CD1c-positive myeloid dendritic cell (primary cell): ENCODE data around the gene SMIM13.
A peak's percentile ranks its signal among the peaks of the same experiment; 100 is the strongest.

Experiments
- DNase-seq: peaks from one replicate; pipeline ENCODE4 v3.0.0-alpha.2; 2016; ENCODE audit errors: extremely low spot score

The SMIM13 gene

DNA sequence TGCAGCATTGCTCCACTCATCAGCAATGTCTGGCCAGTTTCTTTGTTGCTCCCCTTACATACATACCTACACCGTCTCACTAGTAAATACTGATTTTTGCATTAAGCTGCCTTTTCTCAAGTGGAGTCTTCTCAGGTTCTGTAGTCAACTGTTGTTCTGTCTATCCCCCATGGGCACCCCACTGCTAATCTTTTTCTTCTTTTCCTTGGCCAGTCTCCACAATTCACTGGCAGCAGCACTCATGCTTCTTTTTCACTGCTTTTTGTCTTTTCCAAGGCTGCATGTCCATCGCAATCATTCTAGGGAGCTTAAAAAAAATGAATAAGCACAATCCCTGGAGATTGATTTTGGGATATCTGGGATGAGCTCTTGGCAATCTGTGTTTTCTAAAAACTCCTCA lies 28.2 kb downstream of the SMIM13 start:
- no peak for DNase-seq

GRCh38 chr6:11122380-11122779 lies 28.7 kb downstream of the SMIM13 start:
- DNase-seq, result no peak

GRCh38 chr6:11123978-11124377 lies 30.3 kb downstream of the SMIM13 start:
- DNase-seq, result no peak

DNA sequence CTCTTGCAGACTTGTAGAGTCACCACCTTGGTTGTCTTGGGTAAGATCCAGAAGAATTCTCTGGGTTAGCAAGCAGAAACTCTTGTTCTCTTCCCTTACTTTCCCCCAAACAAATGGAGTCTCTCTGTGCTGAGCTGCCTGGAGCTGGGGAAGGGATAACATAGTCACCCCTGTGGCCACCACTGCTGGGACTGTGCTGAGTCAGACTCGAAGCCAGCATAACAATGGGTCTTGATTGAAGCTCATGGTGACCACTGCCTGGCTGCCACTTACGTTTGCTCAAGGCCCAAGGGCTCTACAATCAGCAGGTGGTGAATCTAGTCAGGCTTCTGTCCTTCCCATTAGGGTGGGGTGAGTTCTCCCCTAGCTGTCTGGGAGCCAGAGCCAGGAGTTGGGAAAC lies 33.2 kb downstream of the SMIM13 start:
- DNase-seq, result no peak

DNA sequence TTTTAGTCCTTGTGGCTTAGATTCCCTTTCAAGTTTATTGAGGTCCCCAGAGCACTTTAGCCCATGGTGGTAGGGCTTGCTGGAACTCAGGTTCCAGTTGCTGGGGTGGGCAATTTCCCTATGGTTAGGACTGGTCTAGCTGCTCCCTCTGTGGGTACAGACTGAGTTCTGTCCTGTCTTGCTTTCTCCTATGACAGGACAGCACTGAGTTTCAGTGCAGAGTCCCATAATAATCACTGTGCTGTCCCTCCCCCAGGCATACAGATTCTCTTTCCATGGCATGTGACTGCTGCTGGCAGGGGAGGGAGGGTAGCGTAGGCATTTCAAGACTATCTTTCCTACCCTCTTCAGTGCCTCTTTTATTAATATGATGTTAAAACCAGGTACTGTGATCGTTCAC lies 35.0 kb downstream of the SMIM13 start:
- DNase-seq, result no peak

DNA sequence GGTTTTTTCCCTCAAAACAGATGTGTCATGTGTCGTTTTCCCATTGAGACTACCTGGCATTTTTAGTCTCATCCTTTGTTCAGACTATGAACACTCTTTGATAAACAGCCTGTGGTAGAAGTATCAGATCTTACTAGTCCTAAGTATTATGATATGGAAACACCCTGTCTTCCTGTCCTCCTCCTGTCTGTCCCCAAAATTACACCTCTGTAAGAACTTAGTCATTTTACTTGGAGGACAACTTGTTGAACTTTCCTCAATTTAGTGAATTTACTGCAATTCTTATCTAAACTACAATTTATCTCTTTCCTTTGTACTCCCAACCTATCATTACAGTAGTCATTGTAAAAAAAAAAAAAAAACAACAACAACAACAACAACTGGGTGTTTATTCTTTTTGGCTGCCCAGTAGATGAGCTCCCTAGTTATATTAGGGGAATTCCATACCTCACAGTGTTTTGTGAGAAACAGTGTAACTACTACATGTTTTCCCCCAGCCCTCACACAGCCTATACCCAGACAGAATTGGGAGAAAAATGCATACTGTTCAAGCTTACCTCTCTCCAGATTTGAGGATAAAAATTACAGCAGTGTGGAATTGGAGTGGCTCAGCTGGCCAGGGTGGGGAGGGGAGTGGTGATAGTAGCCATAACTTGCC lies 36.4 kb downstream of the SMIM13 start:
- no peak for DNase-seq

DNA sequence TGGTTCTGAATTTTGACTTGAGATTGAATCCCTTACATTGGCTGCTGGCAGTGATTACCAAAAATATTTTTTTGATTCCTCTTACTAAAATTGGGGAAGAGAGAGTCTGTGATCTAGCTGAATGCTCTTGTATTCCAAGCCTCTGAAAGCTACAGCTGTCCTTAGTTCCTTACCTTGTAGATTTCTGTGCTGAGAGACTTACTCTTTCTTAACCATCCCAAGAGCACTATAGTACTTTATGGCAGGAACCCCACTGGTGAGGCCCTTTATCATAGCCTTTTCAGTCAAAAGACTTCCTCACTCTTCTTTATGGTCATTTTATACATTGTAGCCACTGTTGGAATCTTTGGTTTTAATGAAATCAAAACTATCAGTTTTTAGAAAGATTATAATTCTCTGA lies 37.0 kb downstream of the SMIM13 start:
- DNase-seq, result peak; percentile 5

DNA sequence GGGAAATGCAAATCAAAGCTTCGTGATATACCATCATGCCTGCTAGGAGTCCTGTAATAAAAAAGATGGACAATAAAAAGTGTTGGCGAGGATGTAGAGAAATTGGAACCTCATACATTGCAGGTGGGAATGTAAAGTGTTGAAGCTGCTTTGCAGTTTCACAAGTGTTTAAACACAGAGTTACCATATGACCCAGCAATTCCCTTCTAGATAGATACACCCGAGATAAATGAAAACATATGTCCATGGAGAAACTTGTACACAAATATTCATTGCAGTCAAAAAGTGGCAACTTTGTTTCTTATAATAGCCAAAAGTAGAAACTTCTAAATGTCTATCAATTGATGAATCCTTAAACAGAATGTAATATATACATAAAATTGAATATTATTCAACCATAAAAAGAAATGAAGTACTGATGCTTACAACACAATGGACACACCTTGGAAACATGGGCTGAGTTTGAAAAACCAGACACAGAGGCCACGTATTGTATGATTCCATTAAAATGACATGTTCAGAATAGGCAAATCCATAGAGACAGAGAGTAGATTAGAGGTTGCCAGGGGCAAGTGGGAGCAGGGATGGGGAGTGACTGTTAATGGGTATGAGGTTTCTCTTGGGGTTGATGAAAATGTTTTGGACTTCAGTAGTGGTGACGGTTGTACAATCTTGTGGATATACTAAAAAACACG lies 38.7 kb downstream of the SMIM13 start:
- DNase-seq, result no peak

DNA sequence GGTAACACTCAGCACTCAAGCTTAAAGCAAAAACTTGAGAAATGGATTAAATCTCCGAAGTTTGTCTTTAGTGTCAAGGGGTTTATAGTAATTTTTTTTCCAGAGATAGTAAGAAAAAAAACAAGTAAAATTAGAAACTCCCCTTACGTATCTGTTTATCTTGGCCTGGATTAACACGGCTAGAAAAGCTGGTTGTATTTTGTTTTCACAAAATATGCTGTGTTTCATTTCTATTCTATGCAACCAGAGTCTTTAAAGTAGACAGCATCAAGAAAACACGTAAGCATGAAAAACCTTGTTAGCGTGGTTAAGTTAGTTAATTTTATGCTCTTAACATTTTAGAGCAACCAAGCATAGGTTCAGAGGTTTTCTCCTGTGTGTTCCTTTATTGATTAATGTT lies 39.6 kb downstream of the SMIM13 start:
- DNase-seq, result no peak

DNA sequence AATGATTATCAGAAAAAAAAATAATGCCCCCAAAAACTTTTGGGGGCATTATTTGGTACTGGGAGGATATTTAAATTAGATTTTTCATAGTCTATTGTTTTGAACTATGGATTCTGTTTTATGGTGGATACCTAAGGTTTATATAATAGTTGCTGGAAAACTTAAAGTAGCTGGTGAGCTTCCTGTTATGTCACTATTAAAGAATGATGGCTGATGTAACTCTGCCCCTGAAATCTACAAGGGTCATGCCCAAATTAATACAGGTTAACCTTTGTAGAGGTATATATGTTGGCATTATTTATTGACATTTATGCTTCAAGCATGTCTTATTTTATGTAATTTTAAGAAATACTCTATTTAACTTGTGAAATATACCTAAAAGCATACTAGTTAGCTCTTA lies 43.2 kb downstream of the SMIM13 start:
- DNase-seq, result no peak

- DNase-seq, result peak; percentile 80
These were observed 45.7 kb downstream of the SMIM13 start for GRCh38 chr6:11139051-11139960.

DNA sequence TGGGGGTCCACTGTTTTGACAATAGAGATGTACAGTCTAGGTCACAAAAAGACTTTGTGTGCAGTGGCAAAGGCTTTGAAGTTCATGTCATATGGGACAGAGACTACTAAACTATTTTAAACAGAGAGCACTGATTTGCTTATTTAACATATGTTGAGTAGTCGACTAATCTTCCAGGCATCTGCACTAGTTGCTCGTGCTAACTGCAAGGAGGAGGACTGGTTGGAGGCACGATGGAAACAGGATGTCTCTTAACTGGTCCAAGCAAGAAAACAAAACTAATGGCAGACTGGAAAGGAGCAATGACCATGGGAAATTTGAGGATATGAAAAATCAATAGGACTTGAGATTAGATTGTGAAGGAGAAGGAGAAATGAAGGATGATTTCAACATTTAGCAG lies 46.4 kb downstream of the SMIM13 start:
- DNase-seq, result no peak

GRCh38 chr6:11141295-11141694 lies 47.7 kb downstream of the SMIM13 start:
- peak; percentile 28 for DNase-seq

- peak; percentile 31 for DNase-seq
These were observed 48.8 kb downstream of the SMIM13 start for GRCh38 chr6:11142296-11143027.

DNA sequence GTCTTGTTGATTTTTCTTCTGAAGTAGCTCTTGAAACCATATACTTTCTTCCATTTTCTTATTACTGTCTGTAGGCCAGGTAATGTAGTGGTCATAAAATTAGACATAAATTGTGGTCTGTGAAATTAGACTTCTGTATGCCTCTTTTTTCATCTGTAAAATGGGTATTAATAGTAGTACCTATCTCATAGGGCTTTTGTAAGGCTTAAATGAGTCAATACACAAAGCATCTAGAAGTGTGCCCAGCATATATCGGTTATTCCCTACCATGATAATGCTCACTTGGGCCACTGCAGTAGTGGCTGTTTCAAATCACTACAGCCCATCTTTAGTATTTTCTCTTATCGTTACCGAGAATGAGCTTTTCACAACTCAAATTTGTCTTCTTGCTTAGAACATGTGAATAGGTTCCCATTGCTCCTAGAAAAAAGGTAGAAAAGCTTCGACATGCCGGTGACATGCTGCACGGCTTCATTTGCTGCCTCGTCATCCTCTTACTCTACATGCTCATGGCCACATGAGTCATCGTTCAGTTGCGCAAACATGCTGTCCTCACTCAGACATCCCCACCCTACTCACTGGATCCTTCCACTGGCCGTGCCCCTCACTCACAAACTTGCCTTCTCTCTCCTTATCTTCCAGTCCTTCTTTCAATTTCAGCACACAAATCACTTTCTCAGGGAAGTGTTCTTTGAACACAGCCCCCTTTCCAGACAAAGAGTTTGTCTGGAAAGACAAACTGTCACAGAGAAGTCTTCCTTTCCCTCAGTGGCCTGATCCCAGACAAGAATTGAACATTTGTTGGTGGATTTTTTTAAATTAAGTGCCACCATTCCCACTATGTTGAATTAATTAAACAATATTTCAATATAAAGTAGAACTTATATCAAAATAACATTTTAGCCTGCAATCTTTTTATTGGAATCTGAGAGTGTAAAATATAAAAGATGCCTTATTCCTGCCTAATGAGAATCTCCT lies 50.0 kb downstream of the SMIM13 start:
- DNase-seq, result peak; percentile 90

DNA sequence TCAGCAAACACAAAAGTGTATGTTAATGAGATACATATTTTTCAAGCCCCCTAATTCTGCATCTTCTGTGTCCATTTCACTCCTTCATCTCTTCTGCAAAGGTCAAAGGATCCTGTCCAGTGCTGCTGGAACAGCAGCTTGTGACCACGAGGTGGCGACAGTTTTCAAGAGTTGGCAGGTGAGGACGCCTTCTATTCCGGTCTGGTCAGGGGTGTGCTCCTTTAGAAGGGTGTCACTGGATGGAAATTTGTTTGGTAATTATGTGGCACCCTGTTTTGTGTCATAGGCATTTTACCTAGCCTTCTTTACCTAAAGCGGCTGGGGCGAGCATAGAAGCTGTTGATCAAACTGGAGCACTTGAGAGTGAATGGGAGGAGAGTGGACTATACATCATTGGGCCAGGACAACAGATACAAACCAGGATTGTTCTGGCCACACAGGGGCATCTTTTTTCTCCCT lies 50.8 kb downstream of the SMIM13 start:
- peak; percentile 74 for DNase-seq

GRCh38 chr6:11146117-11146826 lies 52.6 kb downstream of the SMIM13 start:
- DNase-seq, result no peak

- DNase-seq, result no peak
These were observed 55.9 kb downstream of the SMIM13 start for GRCh38 chr6:11149551-11149950.

DNA sequence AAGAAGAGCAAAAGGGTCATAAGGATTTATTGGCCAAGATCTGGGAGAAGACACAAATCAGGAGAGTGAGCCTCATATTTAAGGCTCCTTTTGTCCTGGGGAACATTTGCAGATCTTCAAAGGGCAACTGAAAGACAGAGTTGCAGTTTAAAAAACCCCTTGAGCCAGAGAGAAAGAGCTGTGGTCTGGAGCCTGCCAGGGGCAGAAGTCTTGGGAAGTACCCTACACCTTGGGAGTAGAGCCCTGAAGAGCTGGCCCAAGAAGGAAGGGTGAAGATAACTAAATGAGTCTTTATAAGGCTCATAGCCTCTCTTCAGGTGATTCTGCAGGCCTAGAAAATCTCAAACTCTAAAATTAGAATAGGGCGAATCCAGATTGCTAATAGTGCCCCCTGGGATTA lies 57.9 kb downstream of the SMIM13 start:
- DNase-seq, result no peak

DNA sequence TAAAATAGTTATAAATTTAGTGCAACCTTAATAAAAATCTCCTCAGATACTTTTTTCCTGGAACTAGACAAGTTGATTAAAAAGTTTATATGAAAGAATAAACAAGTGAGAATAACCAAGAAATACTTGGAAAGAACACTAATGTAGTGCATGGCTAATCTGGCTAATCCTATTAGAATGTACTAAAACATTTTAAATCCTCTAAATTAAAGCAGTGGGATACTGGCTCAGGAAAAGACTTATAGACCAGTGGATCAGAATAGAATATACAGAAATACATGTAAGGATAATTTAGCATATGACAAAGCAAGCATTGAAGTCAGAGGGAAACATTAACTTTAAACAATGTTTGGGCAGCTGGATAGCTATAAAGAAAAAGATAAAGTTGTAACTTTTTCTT lies 58.9 kb downstream of the SMIM13 start:
- DNase-seq, result no peak
